NCI-H2227 treated with DMSO at 0.1 percent for 48 hours (cell line): ENCODE results near the gene CX3CL1.
"Not testable (repeated sequence)": the region's sequence is repeated elsewhere in the genome, so short reads cannot be mapped to it uniquely, and the experiment has no call there.

Experiments used
- DNase-seq: peaks from one replicate; lab custom pipeline; 2025; lab: John Stamatoyannopoulos, UW

The CX3CL1 gene

DNA sequence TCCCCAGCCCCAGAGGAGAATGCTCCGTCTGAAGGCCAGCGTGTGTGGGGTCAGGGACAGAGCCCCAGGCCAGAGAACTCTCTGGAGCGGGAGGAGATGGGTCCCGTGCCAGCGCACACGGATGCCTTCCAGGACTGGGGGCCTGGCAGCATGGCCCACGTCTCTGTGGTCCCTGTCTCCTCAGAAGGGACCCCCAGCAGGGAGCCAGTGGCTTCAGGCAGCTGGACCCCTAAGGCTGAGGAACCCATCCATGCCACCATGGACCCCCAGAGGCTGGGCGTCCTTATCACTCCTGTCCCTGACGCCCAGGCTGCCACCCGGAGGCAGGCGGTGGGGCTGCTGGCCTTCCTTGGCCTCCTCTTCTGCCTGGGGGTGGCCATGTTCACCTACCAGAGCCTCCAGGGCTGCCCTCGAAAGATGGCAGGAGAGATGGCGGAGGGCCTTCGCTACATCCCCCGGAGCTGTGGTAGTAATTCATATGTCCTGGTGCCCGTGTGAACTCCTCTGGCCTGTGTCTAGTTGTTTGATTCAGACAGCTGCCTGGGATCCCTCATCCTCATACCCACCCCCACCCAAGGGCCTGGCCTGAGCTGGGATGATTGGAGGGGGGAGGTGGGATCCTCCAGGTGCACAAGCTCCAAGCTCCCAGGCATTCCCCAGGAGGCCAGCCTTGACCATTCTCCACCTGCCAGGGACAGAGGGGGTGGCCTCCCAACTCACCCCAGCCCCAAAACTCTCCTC lies 10.4 kb downstream of the CX3CL1 start:
- no peak for DNase-seq

DNA sequence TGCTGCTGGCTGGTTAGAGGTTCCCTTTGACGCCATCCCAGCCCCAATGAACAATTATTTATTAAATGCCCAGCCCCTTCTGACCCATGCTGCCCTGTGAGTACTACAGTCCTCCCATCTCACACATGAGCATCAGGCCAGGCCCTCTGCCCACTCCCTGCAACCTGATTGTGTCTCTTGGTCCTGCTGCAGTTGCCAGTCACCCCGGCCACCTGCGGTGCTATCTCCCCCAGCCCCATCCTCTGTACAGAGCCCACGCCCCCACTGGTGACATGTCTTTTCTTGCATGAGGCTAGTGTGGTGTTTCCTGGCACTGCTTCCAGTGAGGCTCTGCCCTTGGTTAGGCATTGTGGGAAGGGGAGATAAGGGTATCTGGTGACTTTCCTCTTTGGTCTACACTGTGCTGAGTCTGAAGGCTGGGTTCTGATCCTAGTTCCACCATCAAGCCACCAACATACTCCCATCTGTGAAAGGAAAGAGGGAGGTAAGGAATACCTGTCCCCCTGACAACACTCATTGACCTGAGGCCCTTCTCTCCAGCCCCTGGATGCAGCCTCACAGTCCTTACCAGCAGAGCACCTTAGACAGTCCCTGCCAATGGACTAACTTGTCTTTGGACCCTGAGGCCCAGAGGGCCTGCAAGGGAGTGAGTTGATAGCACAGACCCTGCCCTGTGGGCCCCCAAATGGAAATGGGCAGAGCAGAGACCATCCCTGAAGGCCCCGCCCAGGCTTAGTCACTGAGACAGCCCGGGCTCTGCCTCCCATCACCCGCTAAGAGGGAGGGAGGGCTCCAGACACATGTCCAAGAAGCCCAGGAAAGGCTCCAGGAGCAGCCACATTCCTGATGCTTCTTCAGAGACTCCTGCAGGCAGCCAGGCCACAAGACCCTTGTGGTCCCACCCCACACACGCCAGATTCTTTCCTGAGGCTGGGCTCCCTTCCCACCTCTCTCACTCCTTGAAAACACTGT lies 11.3 kb downstream of the CX3CL1 start:
- no peak for DNase-seq

DNA sequence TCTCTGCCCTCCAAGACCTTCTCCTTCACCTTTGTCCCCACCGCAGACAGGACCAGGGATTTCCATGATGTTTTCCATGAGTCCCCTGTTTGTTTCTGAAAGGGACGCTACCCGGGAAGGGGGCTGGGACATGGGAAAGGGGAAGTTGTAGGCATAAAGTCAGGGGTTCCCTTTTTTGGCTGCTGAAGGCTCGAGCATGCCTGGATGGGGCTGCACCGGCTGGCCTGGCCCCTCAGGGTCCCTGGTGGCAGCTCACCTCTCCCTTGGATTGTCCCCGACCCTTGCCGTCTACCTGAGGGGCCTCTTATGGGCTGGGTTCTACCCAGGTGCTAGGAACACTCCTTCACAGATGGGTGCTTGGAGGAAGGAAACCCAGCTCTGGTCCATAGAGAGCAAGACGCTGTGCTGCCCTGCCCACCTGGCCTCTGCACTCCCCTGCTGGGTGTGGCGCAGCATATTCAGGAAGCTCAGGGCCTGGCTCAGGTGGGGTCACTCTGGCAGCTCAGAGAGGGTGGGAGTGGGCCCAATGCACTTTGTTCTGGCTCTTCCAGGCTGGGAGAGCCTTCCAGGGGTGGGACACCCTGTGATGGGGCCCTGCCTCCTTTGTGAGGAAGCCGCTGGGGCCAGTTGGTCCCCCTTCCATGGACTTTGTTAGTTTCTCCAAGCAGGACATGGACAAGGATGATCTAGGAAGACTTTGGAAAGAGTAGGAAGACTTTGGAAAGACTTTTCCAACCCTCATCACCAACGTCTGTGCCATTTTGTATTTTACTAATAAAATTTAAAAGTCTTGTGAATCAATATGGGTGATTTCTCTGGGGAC lies 12.2 kb downstream of the CX3CL1 start:
- no peak for DNase-seq

DNA sequence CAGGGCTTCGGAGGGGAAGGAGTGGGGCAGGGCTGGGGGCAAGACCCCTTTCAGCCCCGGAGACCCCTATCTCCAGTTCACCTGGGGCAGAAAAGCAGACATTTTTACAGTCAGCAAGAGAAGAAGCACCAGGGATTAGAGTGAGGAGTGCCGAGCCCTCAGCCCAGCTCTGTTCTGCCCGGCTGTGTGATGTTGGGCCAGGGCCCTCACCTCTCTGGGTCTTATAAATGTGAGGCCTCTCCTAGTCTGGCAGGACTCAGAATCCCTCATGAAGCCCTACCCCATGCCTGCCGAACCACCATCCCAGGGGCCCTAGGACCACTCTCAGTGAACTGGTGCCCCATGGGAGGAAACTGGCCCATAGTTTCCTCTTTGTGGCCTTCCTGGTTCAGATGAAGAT lies 12.8 kb downstream of the CX3CL1 start:
- no peak for DNase-seq

DNA sequence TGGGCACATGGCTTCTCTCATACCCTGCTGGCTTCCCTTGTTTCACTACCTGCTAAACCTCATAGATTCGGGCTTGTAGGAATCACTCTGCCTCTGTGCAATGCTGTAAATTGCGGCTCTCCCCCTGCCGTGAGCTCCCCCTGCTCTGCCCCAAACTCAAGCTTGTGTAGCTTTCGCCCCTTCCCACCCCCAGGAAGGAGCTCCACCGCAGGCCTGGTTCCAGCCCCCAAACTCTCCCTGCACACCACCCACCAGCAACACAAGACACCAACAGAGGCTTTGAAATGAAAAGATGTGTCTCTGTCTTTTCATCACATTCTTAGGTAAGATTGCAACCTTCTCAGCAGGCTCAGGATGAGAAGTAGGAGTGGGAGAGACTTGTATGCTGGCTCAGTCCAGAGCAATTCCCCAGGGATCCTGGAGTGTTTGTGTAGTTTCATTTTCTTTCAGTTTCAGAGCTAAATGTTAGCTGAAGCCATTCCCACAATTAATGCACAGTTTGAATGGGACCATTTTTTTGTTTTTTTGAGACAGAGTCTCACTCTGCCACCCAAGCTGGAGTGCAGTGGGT lies 14.2 kb downstream of the CX3CL1 start:
- DNase-seq: no peak

DNA sequence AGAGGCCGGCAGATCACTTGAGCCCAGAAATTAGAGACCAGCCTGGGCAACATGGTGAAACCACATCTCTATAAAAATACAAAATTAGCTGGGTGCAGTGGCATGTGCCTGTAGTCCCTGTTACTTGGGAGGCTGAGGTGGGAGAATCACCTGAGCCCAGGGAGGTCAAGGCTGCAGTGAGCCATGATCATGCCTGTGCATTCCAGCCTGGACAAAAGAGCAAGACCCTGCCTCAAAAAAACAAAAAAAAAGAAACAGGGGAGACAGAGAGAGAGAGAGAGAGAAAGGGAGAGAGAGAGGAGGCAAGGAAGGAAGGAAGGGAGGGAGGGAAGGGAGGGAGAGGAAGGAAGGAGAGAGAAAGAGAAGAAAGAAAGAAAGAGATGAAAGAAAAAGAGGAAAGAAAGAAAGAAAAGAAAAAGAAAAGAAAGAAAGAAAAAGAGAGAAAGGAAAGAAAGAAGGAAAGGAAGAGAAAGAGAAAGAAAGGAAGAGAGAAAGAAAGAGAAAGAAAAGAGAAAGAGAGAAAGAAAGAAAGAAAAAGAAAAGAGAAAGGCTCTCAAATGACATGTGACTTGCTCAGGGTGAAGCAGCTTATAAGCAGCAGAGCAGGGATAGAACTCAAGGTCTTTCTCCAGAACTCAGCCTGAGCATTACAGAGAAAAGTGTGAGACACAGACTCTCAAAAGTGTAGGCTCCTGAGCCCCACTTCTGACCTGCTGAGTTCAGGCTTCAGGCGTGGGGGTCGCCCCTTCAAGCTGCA lies 15.5 kb downstream of the CX3CL1 start:
- no peak for DNase-seq

DNA sequence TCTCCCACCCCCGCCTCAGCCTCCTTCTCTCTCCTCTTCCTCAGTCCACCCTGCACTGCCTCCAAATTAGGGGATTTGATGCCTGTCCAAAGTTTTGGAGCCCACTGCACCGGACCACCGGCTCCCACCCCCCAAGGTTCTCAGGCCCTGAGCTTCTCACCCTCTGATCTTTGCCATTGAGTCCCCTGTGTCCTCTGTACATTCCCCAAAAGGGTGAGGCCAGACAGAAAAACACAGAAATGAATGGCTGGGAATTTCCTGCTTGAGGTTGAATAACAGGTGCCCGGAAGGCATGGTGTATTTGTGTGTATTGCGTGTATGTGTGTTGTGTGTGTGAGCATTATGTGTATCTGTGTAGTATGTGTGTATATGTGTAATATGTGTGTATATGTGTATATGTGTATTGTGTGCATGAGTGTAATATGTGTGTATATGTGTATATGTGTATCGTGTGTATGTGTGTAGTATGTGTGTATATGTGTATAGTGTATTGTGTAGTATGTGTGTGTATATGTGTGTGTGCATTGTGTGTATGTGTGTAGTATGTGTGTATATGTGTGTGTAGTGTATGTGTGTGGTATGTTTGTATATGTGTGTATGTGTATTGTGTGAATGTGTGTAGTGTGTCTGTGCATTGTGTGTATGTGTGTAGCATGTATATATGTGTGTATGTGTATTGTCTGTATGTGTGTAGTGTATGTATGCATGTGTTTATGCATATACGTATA lies 16.2 kb downstream of the CX3CL1 start:
- no peak for DNase-seq

DNA sequence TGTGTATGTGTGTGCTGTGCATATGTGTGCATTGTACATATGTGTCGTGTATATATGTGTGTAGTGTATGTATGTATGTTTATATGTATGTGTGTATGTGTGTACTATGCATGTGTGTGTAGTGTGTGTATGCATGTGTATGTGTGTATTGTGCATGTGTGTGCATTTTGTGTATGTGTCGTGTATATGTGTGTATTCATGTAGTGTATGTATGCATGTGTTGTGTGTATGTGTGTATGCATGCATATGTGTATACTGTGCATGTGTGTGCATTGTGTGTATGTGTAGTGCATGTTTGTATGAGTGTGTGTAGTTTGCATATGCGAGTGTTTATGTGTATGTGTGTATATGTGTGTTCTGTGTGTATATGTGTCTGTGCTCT lies 16.8 kb downstream of the CX3CL1 start:
- DNase-seq: no peak

DNA sequence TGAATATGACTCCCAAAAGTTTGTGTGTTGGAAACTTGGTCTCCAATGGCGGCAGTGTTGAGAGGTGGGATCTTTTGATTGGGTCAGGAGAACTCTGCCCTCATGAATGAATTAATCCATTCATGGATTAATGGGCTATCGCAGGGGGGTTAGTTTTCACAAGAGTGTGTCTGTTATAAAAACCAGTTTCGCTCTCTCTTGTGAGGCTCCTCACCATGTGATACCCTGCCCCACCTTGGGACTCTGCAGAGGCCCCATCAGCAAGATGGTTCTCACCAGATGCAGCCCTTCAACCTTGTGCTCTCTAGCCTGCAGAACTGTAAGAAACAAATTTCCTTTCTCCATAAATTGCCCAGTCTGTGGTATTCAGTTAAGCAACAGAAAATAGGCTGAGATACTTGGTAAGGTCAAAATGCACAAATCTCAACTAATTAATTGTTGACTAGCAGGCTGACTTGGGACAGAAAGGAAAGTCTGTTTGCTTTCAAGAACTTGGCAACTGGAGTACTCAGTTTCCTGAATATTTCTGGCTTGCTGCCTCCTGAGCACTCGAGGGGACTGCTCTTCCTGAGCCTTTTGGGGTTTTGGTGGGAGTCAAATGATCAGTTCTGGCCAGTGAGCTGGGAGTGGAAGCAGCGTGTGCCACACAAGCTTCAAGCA lies 18.5 kb downstream of the CX3CL1 start:
- DNase-seq: no peak

DNA sequence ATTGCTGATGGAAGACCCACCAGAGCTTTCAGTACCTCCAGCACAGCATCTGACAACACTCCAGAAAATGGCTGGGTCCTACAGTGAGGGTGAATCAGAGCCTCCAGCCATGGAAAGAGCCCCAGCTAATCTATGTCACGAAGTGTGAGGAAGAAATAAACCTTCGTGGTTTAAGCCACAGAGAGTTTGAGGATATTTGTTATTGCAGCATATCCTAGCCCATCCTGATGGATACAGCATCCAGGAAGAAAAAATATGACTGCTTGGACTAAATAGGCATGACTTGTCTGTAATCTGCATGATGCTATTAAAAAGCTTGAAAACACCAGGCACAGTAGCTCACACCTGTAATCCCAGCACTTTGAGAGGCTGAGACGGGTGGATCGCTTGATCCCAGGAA lies 19.0 kb downstream of the CX3CL1 start:
- no peak for DNase-seq

DNA sequence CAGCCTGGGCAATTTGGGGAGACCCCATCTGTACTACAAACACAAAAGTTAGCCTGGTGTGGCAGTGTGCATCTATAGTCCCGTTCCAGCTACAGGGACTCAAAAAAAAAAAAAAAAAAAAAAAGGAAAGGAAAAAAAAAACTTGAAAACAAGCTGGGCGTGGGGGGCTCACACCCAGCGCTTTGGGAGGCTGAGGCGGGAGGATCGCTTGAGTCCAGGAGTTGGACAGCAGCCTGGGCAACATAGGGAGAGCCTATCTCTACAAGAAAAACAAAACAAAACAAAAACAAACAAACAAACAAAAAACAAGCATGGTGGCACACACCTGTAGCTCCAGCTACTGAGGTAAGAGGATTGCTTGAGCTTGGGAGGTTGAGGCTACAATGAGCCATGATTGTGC lies 19.4 kb downstream of the CX3CL1 start:
- no peak for DNase-seq

DNA sequence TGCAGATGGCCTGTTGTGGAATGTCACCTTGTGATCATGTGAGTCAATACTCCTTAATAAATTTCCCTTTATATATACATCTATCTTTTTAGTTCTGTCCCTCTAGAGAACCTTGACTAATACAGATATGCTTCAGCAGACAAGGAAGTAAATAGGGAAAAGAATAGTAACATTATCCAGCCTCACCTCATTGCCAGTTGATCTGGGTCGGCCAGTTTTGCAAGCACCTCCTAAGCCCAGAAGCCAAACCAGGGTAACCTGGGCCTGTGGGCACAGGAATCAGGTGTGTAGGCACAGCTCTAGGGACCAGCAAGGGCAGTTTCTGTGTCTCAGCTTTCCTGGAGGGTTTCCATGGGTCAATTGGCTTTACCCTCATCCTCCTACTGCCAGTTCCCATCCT lies 20.4 kb downstream of the CX3CL1 start:
- DNase-seq: no peak

DNA sequence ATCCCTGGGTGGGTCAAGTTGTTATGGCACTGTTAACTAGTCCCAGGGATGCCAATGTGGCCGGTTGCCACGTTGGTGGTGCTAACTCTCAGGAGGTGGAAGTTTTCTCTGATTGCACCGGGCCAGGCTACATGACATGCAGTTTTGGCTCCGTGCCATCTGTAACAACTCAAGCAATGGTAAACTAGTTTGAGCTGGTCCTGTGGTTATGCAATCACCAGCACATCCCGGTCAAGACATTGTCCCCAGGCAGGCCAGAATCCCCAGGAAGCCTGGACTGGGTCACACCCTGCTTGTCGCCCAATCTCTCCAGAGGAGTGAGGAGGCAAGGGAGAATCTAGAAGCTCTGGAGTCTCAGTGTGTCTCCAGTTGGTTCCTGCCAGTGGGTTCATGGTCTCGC lies 22.2 kb downstream of the CX3CL1 start:
- DNase-seq: no peak

DNA sequence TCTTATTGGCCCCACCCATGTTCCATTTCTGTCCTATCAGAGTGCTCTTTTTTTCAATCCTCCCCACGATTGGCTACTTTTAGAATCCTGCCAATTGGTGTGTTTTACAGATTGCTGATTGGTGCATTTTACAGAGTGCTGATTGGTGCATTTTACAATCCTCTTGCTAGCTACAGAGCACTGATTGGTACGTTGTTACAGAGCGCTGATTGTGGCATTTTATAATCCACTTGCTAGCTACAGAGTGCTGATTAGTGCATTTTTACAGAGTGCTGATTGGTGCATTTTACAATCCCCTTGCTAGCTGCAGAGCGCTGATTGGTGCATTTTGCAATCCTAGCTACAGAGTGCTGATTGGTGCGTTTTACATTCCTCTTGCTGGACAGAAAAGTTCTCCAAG lies 22.7 kb downstream of the CX3CL1 start:
- DNase-seq: no peak

DNA sequence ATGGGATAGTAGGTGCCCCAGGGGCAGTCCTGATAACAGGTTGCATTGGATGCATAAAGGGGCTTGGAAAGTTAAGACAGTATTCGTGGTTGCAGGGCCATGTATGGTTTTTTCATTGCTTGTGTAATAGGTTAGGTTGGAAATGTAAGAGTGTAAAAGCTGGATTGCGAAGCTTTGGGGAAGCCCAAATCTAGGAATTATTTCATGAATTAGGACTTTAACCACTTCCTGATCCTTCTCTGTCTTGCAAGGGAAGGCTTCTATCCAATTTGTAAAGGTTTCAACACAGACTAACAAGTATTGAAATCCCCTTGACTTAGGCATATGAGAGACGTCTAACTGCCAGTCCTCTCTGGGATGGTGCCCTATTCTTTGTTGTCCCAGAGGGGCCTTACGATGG lies 24.5 kb downstream of the CX3CL1 start:
- DNase-seq: no peak

DNA sequence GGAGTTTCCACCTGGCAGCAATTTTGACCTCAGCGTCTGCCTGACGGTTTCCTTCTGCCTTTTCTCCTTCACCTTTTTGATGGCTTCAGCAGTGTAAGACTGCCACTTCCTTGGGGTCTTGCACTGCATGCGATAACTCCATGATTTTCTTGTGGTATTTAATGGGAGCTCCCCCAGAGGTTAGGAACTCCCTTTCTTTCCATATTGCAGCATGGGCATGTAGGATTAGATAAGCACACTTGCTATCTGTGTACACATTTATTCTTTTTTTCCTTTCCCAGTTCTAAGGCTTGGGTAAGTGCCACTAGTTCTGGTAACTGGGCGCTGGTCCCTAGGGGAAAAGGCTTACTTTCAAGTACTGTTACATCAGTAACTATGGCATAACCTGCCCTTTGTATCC lies 25.2 kb downstream of the CX3CL1 start:
- DNase-seq: not testable (repeated sequence)

DNA sequence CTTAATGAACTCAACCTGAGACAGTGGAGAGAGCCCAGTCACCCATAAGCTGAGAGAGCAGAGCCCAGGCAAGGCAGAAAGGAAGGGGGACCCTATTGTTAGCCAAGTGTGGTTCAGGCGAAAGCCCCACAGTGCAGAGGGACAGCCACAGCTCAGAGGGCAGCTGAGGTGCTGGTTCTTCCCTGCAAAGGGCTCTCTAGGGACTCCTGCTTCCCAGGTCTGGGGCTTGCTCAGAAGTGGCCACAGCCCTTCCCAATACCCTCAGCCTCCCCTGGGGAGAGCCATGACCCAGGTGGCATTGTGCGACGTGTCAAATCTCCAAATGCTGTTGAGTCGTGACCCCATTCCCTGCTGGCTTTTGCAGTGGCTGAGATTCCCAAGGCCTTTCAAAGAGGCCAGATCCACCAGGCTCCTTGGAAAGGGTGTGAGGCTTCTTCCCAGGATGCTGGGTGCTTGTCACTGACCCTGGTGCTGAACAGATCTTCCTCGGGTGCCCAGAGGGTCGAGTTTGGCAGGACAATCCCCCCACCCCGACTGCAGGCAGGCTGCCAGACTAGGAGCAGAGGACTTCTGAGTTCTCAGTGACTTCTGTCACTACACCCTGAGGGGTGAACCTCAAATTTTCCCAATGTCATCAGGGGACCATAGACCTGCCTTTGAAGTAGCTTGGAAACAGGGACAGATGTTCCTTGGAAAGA lies 29.8 kb downstream of the CX3CL1 start:
- no peak for DNase-seq

DNA sequence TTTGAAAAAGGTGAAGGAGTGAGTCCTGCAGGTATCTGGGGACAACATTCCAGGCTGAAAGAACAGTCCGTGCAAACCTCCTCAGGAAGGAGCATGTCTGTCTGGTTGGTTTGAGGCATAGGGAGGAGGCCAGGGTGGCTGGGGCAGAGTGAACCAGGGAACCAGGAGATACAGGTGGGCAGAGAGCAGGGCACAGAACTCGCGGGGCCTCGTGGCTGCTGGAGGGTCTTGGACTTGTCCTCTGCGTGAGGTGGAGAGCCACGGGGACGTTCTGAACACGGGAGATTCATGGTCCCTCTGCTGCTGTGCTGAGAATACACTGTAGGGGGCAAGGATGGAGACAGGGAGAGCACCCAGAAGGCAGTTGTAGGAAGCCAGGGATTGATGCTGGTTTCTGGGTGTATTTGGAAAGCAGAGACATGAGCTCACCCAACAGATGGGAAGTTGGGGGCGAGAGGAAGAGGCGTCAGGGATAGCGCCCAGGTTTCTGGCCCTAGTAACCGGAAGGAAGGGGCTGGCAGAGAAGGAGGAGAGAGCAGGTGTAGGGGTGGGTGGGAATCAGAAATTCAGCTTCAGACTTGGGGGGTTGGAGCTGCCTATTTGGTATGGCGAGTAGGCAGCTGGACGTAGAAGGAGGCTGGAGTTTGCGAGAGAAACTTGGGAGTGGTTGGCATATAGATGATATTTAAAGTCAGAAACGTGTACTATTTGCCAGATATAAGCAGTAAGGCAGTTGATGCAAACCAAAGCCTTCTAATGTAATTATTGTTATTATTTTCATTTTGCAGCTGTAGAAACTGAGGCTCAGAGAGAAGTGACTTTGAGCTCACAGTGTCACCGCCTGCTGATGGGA lies 31.9 kb downstream of the CX3CL1 start, which contains the start of gene CCL17:
Gene CCL17, plus strand, starts transcription at position 803 of the 853 bp plus-strand sequence. CDS start 9,166 bp downstream, outside the sequence.
- no peak for DNase-seq
